ENCODE results near the gene ALLC.

DNA sequence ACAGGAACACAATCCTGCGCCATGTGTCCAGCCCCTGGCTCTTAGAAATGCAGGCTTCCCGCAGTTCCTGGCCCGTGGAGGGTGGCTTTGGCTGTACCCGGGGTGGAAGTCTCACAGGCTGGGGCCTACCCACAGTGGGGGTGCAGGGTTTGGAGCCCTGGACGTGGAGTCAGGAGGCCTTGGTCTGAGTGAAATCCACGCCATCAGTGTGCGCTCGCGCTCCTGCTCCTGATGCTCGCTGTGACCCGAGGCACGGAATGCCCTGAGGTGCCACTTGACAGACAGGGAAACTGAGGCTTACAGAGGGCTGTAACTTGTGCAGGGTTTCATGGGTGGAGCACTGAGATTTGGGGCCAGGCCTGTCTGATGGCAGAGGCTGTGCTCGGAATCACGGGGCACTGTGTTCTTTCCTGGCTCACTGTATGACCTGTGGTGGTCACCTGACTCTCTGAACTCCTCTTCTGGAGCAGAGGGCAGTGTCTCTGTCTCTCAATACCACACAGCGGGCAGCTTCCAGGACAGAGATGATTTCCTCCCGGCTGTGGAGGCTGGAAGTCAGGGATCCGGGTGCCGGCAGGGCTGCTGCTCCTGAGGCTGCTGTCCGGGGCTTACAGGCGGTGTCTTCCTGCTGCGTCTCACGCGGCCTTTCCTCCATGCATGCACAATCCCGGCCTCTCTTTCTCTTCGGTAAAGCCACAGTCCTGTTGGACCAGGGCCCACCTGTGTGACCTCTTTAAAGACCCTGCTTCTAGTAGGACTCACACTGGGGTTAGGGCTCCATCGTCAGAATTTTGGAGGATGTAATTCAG is 25.9 kb upstream of the ALLC start:
- TF ChIP-seq, protein P1, sequence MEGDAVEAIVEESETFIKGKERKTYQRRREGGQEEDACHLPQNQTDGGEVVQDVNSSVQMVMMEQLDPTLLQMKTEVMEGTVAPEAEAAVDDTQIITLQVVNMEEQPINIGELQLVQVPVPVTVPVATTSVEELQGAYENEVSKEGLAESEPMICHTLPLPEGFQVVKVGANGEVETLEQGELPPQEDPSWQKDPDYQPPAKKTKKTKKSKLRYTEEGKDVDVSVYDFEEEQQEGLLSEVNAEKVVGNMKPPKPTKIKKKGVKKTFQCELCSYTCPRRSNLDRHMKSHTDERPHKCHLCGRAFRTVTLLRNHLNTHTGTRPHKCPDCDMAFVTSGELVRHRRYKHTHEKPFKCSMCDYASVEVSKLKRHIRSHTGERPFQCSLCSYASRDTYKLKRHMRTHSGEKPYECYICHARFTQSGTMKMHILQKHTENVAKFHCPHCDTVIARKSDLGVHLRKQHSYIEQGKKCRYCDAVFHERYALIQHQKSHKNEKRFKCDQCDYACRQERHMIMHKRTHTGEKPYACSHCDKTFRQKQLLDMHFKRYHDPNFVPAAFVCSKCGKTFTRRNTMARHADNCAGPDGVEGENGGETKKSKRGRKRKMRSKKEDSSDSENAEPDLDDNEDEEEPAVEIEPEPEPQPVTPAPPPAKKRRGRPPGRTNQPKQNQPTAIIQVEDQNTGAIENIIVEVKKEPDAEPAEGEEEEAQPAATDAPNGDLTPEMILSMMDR (IDR thresholded peaks at IDR 0.05; ENCODE audit: borderline replicate concordance, extremely low read depth, low read length, poor library complexity, severe bottlenecking): no peak
- TF ChIP-seq EZH2 (IDR thresholded peaks at IDR 0.05; ENCODE audit: borderline replicate concordance, low read depth, low read length, severe bottlenecking): no peak
